ENCODE data around the gene ITPKB. TPM values are rescaled to one million over a fixed set of nuclear protein-coding genes. Genes with fewer than 3 reads are reported as not detected.
A peak's percentile ranks its signal among the peaks of the same experiment; 100 is the strongest.

Gene ITPKB
- total and polyA plus RNA-seq, 4 donors, result 2.1 to 31.8 (median 11.7) TPM

DNA sequence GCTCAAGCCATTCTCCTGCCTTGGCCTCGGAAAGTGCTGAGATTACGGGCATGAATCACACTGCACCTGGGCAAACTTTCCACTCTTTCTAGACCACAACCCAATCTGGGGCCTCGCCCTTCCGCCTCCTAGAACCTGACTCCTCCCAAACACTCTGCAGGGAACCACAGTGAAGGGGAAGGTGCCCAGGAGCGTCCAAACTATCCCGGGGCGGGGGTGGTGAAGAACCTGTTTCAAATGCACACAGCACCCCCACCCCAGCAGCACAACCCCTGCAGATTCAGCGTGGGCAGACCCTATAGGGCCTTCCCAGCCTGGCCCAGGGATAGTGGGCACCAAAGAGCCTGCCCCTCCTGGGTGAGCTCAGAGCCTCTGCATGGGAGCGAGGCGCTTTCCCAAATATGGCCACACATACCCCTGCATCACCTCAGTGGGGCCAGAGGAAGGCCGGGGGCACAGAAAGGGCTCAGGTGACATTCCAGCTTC lies 103.6 kb downstream of the ITPKB start:
- 87 to 90% methylated on average over 11 of the region's 11 CpGs for WGBS, 2 donors
- ATAC-seq (ENCODE audit: low FRiP score) (no peak), DNase-seq (peak; percentile 32 to 60)
- Histone ChIP-seq H3K4me3 (ENCODE audit: low read length in 2 of 2) (no peak overlapping the region), H3K27me3 (ENCODE audit: control insufficient read depth in 1 of 2, insufficient read depth in 2 of 2, low read length in 1 of 2) (no peaks in the 10 kb centered on the region), H3K9me3 (ENCODE audit: control insufficient read depth, low read length) (no peaks in the 10 kb centered on the region), H3K4me1 (ENCODE audit: control insufficient read depth in 1 of 2, insufficient read depth in 2 of 2, low read length in 2 of 2) (no peaks in the 10 kb centered on the region), H3K27ac (ENCODE audit: low read depth in 1 of 2, low read length in 2 of 2) (no peak overlapping the region), H3K36me3 (ENCODE audit: control insufficient read depth in 1 of 2, insufficient read depth in 2 of 2, low read length in 1 of 2) (no peaks in the 10 kb centered on the region)
- intact Hi-C loops (cut with DNase I), result loop anchor here in 1 of 2 donors (2.0 kb wide), 1 partner anchor 193 kb away; no protein-coding TSS in a partner anchor

DNA sequence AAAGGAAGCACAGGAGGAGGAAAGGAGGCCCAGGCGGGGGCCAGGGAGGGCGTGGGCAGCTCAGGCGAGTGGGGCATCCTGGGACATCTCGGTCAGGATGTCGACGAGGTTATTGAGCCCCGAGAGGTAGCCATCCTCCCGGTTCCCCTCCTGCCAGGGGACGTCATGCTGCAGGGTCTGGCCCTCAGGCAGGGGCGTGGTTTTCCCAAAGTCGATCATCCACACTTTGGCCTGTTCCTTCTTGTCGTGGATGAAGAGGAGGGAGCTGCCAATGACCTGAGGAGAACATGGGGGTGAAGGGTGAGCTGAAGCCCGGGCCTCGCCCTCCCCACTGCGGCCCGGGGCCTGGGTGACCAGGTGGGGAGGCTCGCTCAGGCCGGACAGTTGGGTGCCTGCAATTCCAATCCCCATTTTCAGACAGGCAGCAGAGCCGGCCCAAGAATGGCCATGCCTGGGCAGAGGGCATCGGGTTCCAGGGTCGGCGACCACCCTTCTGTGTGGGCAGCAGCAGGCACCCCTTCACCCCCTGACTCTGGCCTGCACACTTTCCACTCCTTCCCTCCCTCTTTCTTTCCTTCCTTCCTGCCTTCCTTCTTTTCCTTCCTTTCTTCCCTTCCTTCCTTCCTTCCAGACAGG lies 104.4 kb downstream of the ITPKB start:
- H3K9me3 ChIP-seq (ENCODE audit: control insufficient read depth, low read length), result no peaks in the 10 kb centered on the region
- no peak overlapping the region for H3K4me3 ChIP-seq (ENCODE audit: low read length in 2 of 2)
- intact Hi-C loops (cut with DNase I), result loop anchor here (1.0 to 5.0 kb wide), 3 partner anchors 103 to 194 kb away; partner anchors contain the start of gene ITPKB (in 1 of the 2)
- no peak overlapping the region for H3K27ac ChIP-seq (ENCODE audit: low read depth in 1 of 2, low read length in 2 of 2)
- DNase-seq (peak; percentile 42 to 77), ATAC-seq (ENCODE audit: low FRiP score) (no peak)
- no peaks in the 10 kb centered on the region for H3K36me3 ChIP-seq (ENCODE audit: control insufficient read depth in 1 of 2, insufficient read depth in 2 of 2, low read length in 1 of 2)
- whole genome bisulfite sequencing, 2 donors, result 86 to 87% methylated on average over 22 of the region's 22 CpGs
- no peaks in the 10 kb centered on the region for H3K4me1 ChIP-seq (ENCODE audit: control insufficient read depth in 1 of 2, insufficient read depth in 2 of 2, low read length in 2 of 2)
- H3K27me3 ChIP-seq (ENCODE audit: control insufficient read depth in 1 of 2, insufficient read depth in 2 of 2, low read length in 1 of 2), result no peaks in the 10 kb centered on the region

DNA sequence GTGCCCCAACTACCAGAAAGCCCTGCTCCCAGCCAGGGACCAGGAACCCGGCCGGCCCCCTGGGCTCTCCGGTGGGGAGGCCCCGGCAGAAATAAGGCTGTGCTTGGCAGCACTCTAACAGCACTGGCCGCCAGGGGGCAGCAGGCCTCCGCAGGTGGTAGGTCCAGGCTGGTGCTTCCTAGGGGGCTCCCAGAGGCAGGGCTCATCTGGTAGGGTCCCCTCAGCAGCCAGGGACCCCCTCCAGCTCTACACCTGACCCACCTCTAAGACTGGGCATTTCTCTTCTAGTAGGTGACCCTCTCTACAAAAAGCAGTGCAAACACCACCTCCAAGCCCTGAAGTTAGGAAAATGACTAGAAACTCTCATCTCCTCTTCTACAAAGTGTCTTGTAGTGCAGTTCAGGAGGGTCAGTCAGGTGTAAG lies 104.9 kb downstream of the ITPKB start:
- peak; percentile 87 for ATAC-seq (ENCODE audit: low FRiP score)
- intact Hi-C loops (cut with DNase I), result loop anchor here (1.0 to 5.0 kb wide), 3 partner anchors 103 to 195 kb away; partner anchors contain the start of gene ITPKB (in 1 of the 2)
- Histone ChIP-seq H3K27me3 (ENCODE audit: control insufficient read depth in 1 of 2, insufficient read depth in 2 of 2, low read length in 1 of 2) (no peaks in the 10 kb centered on the region), H3K36me3 (ENCODE audit: control insufficient read depth in 1 of 2, insufficient read depth in 2 of 2, low read length in 1 of 2) (no peaks in the 10 kb centered on the region), H3K9me3 (ENCODE audit: control insufficient read depth, low read length) (no peaks in the 10 kb centered on the region), H3K4me1 (ENCODE audit: control insufficient read depth in 1 of 2, insufficient read depth in 2 of 2, low read length in 2 of 2) (no peaks in the 10 kb centered on the region), H3K4me3 (ENCODE audit: low read length in 2 of 2) (no peak overlapping the region), H3K27ac (ENCODE audit: low read depth in 1 of 2, low read length in 2 of 2) (no peak overlapping the region)
- DNase-seq, result peak; percentile 85 to 96
- WGBS, 2 donors, result 1 to 2% methylated on average over 6 of the region's 6 CpGs

DNA sequence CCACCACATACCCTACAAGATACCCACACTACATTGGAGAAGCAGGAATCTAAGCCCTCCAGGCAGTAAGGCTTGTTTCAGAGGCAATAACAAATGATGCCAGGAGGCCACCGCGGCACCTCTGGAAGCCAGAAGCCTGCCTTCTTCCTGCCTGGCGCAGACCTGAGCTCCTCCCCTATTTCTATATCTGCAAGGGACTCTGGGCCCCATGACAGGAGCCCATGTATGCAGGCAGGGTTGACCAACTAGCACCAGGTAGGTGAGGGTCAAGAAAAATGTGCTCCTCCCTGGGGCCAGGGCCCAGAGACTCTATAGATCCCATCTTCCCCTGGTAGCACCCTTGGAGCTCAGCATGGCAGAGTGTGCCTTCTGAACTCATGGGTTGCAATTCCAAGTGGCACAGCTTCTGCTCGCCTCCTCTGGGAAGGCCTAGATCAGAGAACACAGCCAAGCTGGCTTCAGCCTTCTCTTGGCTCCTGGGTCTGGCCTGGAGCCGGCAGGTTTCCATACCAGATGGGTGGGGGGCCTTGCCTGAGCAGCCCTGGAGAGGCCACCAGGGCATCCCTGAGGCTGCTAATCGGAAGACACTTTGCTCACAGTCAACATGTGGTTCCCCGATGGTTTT lies 105.4 kb downstream of the ITPKB start:
- Histone ChIP-seq H3K9me3 (ENCODE audit: control insufficient read depth, low read length) (no peaks in the 10 kb centered on the region), H3K4me1 (ENCODE audit: control insufficient read depth in 1 of 2, insufficient read depth in 2 of 2, low read length in 2 of 2) (no peaks in the 10 kb centered on the region), H3K27me3 (ENCODE audit: control insufficient read depth in 1 of 2, insufficient read depth in 2 of 2, low read length in 1 of 2) (no peaks in the 10 kb centered on the region), H3K27ac (ENCODE audit: low read depth in 1 of 2, low read length in 2 of 2) (no peak overlapping the region), H3K4me3 (ENCODE audit: low read length in 2 of 2) (no peak overlapping the region), H3K36me3 (ENCODE audit: control insufficient read depth in 1 of 2, insufficient read depth in 2 of 2, low read length in 1 of 2) (no peaks in the 10 kb centered on the region)
- ATAC-seq (ENCODE audit: low FRiP score) (peak; percentile 3), DNase-seq (no peak)
- intact Hi-C loops (cut with DNase I), result loop anchor here (1.0 to 5.0 kb wide), 3 partner anchors 104 to 195 kb away; partner anchors contain the start of gene ITPKB (in 1 of the 2)
- WGBS, 2 donors, result 18 to 26% methylated on average over 7 of the region's 7 CpGs

DNA sequence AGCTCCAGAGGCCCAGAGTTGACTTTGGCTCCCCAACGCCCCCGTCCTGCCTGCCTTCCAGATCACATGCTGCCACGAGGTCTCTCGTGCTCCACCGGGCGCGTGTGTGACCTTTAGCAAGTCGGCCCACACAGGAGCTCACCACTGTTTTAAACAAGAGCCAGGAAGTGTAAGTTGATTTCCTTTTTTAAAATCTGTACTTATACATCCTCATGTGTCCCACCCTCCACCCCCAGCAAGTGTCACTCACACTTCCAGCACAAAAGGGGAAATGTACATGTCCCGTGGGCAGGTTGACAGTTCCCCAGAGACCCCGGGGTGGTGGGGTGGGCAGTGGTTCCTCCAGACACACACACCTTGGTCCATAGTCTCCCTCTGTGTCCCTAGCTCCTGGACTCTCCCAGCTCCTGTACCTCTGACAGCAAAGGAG lies 106.1 kb downstream of the ITPKB start:
- no peaks in the 10 kb centered on the region for H3K36me3 ChIP-seq (ENCODE audit: control insufficient read depth in 1 of 2, insufficient read depth in 2 of 2, low read length in 1 of 2)
- DNase-seq, result peak in 1 of 2 donors; percentile 67
- no peak overlapping the region for H3K27ac ChIP-seq (ENCODE audit: low read depth in 1 of 2, low read length in 2 of 2)
- 65 to 80% methylated on average over 10 of the region's 10 CpGs for WGBS, 2 donors
- no peaks in the 10 kb centered on the region for H3K9me3 ChIP-seq (ENCODE audit: control insufficient read depth, low read length)
- H3K4me3 ChIP-seq (ENCODE audit: low read length in 2 of 2), result no peak overlapping the region
- intact Hi-C loops (cut with DNase I), result loop anchor here in 1 of 2 donors (5.0 kb wide), 1 partner anchor 104 kb away; the partner anchor contains the start of gene ITPKB
- no peaks in the 10 kb centered on the region for H3K4me1 ChIP-seq (ENCODE audit: control insufficient read depth in 1 of 2, insufficient read depth in 2 of 2, low read length in 2 of 2)
- no peak for ATAC-seq (ENCODE audit: low FRiP score)
- no peaks in the 10 kb centered on the region for H3K27me3 ChIP-seq (ENCODE audit: control insufficient read depth in 1 of 2, insufficient read depth in 2 of 2, low read length in 1 of 2)

DNA sequence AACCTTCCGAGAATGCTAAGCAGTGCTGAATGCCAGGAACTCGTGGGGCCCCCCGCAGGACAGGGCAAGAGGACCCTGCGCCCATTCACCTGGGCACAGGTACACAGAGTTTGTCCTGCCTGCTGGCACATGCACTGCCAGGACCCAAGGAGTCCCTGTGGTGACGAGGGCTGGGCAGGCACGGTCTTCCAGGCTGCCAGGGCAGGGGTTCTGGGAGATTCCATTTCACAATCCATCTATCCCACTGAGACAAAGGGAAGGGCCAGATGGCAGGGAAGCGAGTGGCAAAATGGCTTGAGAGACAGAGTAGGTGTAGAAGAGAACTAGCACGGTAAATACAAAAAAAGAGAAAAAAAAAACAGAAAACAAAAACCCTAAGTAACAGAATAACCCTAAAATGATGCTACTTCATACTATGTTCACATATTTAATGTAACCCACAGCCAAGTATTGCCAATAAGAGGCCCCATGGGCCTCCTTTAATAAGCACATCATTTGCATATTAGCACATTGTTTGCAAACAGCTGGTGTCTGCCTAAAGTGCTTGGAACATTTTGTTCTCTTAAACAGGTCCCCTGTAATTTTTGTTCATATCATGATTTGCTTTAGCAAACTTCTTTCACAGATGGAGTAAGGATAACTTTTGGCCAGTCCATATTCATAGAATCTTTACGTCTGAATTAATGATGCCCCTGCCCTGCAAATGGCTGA lies 106.8 kb downstream of the ITPKB start:
- Histone ChIP-seq H3K4me3 (ENCODE audit: low read length in 2 of 2) (no peak overlapping the region), H3K27me3 (ENCODE audit: control insufficient read depth in 1 of 2, insufficient read depth in 2 of 2, low read length in 1 of 2) (no peaks in the 10 kb centered on the region), H3K9me3 (ENCODE audit: control insufficient read depth, low read length) (no peaks in the 10 kb centered on the region), H3K27ac (ENCODE audit: low read depth in 1 of 2, low read length in 2 of 2) (no peak overlapping the region), H3K36me3 (ENCODE audit: control insufficient read depth in 1 of 2, insufficient read depth in 2 of 2, low read length in 1 of 2) (no peaks in the 10 kb centered on the region), H3K4me1 (ENCODE audit: control insufficient read depth in 1 of 2, insufficient read depth in 2 of 2, low read length in 2 of 2) (no peaks in the 10 kb centered on the region)
- 82 to 88% methylated on average over 9 of the region's 9 CpGs for WGBS, 2 donors
- peak; percentile 36 to 48 for DNase-seq
- ATAC-seq (ENCODE audit: low FRiP score), result no peak
- intact Hi-C loops (cut with DNase I), result loop anchor here in 1 of 2 donors (5.0 kb wide), 1 partner anchor 105 kb away; the partner anchor contains the start of gene ITPKB

DNA sequence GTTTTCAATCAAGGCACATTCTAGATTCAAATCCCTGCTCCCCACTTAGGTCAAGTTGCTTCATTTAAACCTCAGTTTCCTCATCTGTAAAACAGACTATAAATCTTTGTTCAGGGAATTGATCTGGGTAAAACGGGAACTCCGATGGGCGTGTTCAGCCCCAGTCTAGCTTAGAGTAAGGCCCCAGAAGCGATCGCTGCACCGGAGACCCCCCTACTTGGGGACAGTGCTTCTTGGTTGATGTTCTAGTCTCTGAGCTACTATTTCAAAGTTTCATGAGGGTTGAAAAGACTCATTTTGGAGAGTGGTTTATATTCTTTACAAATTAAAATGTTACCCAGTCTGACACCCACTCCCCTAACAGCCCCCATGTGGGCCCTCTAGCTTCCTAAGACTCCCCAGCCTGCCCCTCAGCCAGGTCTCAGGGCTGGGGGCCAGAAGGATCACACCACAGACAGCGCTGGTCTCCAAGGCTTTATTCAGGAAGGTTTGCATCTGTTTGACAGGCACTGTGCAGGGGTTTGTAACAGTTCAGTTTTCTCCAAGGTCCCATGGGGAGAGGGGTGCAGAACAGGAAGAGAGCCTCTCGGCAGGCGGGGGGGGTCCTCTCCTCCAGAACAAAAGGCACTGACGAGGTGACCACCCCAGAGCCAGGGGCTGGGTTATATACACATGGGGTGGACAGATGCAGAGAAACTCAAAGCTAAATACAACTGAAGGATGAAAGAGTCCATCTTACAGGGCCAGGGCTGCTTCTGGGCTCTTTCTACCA lies 107.7 kb downstream of the ITPKB start:
- Histone ChIP-seq H3K9me3 (ENCODE audit: control insufficient read depth, low read length) (no peaks in the 10 kb centered on the region), H3K27me3 (ENCODE audit: control insufficient read depth in 1 of 2, insufficient read depth in 2 of 2, low read length in 1 of 2) (no peaks in the 10 kb centered on the region), H3K36me3 (ENCODE audit: control insufficient read depth in 1 of 2, insufficient read depth in 2 of 2, low read length in 1 of 2) (no peaks in the 10 kb centered on the region), H3K27ac (ENCODE audit: low read depth in 1 of 2, low read length in 2 of 2) (no peak overlapping the region), H3K4me1 (ENCODE audit: control insufficient read depth in 1 of 2, insufficient read depth in 2 of 2, low read length in 2 of 2) (no peaks in the 10 kb centered on the region), H3K4me3 (ENCODE audit: low read length in 2 of 2) (no peak overlapping the region)
- DNase-seq (peak in 1 of 2 donors; percentile 27), ATAC-seq (ENCODE audit: low FRiP score) (no peak)
- 83% methylated on average over 10 of the region's 10 CpGs for WGBS, 2 donors
- intact Hi-C loops (cut with DNase I), result loop anchor here in 1 of 2 donors (5.0 kb wide), 1 partner anchor 106 kb away; the partner anchor contains the start of gene ITPKB

DNA sequence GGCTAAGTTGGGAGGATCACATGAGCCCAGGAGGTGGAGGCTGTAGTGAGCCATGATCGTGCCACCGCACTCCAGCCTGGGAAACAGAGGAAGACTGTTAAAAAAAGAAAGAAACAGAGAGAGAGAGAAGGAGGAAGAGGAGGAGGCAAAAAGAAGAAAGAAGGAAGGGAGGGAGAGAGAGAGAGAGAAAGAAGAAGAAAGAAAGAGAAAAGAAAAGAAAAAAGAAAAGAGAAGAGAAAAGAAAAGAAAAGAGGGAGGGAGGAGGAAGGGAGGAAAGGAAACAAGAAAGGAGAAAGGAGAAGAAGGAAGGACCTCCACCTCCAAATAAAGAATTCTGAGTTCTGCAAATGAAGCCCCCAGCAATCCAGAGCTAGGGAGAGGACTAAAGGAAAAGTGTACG lies 108.5 kb downstream of the ITPKB start:
- 93 to 94% methylated on average over 3 of the region's 3 CpGs for WGBS, 2 donors
- intact Hi-C loops (cut with DNase I), result loop anchor here in 1 of 2 donors (5.0 kb wide), 1 partner anchor 107 kb away; the partner anchor contains the start of gene ITPKB
- H3K4me1 ChIP-seq (ENCODE audit: control insufficient read depth in 1 of 2, insufficient read depth in 2 of 2, low read length in 2 of 2), result no peaks in the 10 kb centered on the region
- DNase-seq (peak in 1 of 2 donors; percentile 24), ATAC-seq (ENCODE audit: low FRiP score) (no peak)
- H3K27ac ChIP-seq (ENCODE audit: low read depth in 1 of 2, low read length in 2 of 2), result no peak overlapping the region
- H3K4me3 ChIP-seq (ENCODE audit: low read length in 2 of 2), result no peak overlapping the region
- no peaks in the 10 kb centered on the region for H3K36me3 ChIP-seq (ENCODE audit: control insufficient read depth in 1 of 2, insufficient read depth in 2 of 2, low read length in 1 of 2)
- H3K9me3 ChIP-seq (ENCODE audit: control insufficient read depth, low read length), result no peaks in the 10 kb centered on the region
- H3K27me3 ChIP-seq (ENCODE audit: control insufficient read depth in 1 of 2, insufficient read depth in 2 of 2, low read length in 1 of 2), result no peaks in the 10 kb centered on the region
